KOPT-K1 (cell line): ENCODE results near the gene ARHGAP18.

ENCODE experiments used
- H3K27ac ChIP-seq: fragments of 200-600 bp; sonication (generic); 2 replicates; pipeline ENCODE4 v1.5.1; 2016; ENCODE audit warnings: antibody characterized with exemption, mild to moderate bottlenecking, low read depth, low read length; ENCODE audit not compliant: poor library complexity, severe bottlenecking
- H3K36me3 ChIP-seq: fragments of 200-600 bp; sonication (generic); 2 replicates; pipeline ENCODE4 v1.5.1; 2017; ENCODE audit warnings: antibody characterized with exemption, mild to moderate bottlenecking, low read length, moderate library complexity; ENCODE audit not compliant: insufficient read depth
- H3K9me3 ChIP-seq: fragments of 200-600 bp; sonication (generic); 2 replicates; pipeline ENCODE4 v1.5.1; 2017; ENCODE audit warnings: antibody characterized with exemption, low read length, mild to moderate bottlenecking; ENCODE audit not compliant: insufficient read depth, poor library complexity, severe bottlenecking

Gene ARHGAP18

GRCh38 chr6:129638686-129639085 is 71.3 kb downstream of the ARHGAP18 start:
- no peak overlapping the region for H3K27ac ChIP-seq
- no peaks in the 10 kb centered on the region for H3K9me3 ChIP-seq
- H3K36me3 ChIP-seq, result no peaks in the 10 kb centered on the region

GRCh38 chr6:129638055-129638684 is 71.8 kb downstream of the ARHGAP18 start:
- Histone ChIP-seq H3K9me3 (no peaks in the 10 kb centered on the region), H3K36me3 (no peaks in the 10 kb centered on the region), H3K27ac (no peak overlapping the region)

- Histone ChIP-seq H3K36me3 (no peaks in the 10 kb centered on the region), H3K9me3 (no peaks in the 10 kb centered on the region), H3K27ac (no peak overlapping the region)
Measured at GRCh38 chr6:129637340-129638054, 72.5 kb downstream of the ARHGAP18 start.

GRCh38 chr6:129635396-129636130 is 74.4 kb downstream of the ARHGAP18 start:
- no peaks in the 10 kb centered on the region for H3K36me3 ChIP-seq
- no peak overlapping the region for H3K27ac ChIP-seq
- no peaks in the 10 kb centered on the region for H3K9me3 ChIP-seq

GRCh38 chr6:129634411-129635230 is 75.4 kb downstream of the ARHGAP18 start:
- H3K36me3 ChIP-seq, result no peaks in the 10 kb centered on the region
- no peaks in the 10 kb centered on the region for H3K9me3 ChIP-seq
- no peak overlapping the region for H3K27ac ChIP-seq

- Histone ChIP-seq H3K36me3 (no peaks in the 10 kb centered on the region), H3K27ac (no peak overlapping the region), H3K9me3 (no peaks in the 10 kb centered on the region)
Measured at GRCh38 chr6:129633529-129633928, 76.4 kb downstream of the ARHGAP18 start.

GRCh38 chr6:129632172-129632613 is 77.8 kb downstream of the ARHGAP18 start:
- Histone ChIP-seq H3K9me3 (no peaks in the 10 kb centered on the region), H3K27ac (no peak overlapping the region), H3K36me3 (no peaks in the 10 kb centered on the region)

GRCh38 chr6:129631070-129631469 is 78.9 kb downstream of the ARHGAP18 start:
- H3K36me3 ChIP-seq, result no peaks in the 10 kb centered on the region
- H3K9me3 ChIP-seq, result no peaks in the 10 kb centered on the region
- H3K27ac ChIP-seq, result no peak overlapping the region

- H3K9me3 ChIP-seq, result no peaks in the 10 kb centered on the region
- H3K36me3 ChIP-seq, result no peaks in the 10 kb centered on the region
- no peak overlapping the region for H3K27ac ChIP-seq
Measured at GRCh38 chr6:129630596-129630995, 79.4 kb downstream of the ARHGAP18 start.

GRCh38 chr6:129628101-129628815 is 81.7 kb downstream of the ARHGAP18 start:
- no peaks in the 10 kb centered on the region for H3K9me3 ChIP-seq
- no peaks in the 10 kb centered on the region for H3K36me3 ChIP-seq
- H3K27ac ChIP-seq, result no peak overlapping the region

- Histone ChIP-seq H3K27ac (no peak overlapping the region), H3K9me3 (no peaks in the 10 kb centered on the region), H3K36me3 (no peaks in the 10 kb centered on the region)
Measured at GRCh38 chr6:129624488-129624887, 85.5 kb downstream of the ARHGAP18 start.

- H3K27ac ChIP-seq, result no peak overlapping the region
- no peaks in the 10 kb centered on the region for H3K9me3 ChIP-seq
- H3K36me3 ChIP-seq, result no peaks in the 10 kb centered on the region
Measured at GRCh38 chr6:129623008-129623732, 86.8 kb downstream of the ARHGAP18 start.

- Histone ChIP-seq H3K9me3 (no peaks in the 10 kb centered on the region), H3K27ac (no peak overlapping the region), H3K36me3 (no peaks in the 10 kb centered on the region)
Measured at GRCh38 chr6:129621252-129621651, 88.7 kb downstream of the ARHGAP18 start.

GRCh38 chr6:129620234-129620610 is 89.8 kb downstream of the ARHGAP18 start:
- Histone ChIP-seq H3K9me3 (no peaks in the 10 kb centered on the region), H3K27ac (no peak overlapping the region), H3K36me3 (no peaks in the 10 kb centered on the region)
